HG03064 (cell line): Measurements from ENCODE around the gene LCE2A.
"Not testable (repeated sequence)": the region's sequence is repeated elsewhere in the genome, so short reads cannot be mapped to it uniquely, and the experiment has no call there.

Experiments
- ATAC-seq: cut with Tn5 transposase; IDR thresholded peaks from one replicate; pipeline ENCODE4 v1.9.1; 2021; ENCODE audit warnings: low read depth; ENCODE audit not compliant: unreplicated experiment

Gene LCE2A, protein sequence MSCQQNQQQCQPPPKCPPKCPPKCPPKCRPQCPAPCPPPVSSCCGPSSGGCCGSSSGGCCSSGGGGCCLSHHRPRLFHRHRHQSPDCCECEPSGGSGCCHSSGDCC

DNA sequence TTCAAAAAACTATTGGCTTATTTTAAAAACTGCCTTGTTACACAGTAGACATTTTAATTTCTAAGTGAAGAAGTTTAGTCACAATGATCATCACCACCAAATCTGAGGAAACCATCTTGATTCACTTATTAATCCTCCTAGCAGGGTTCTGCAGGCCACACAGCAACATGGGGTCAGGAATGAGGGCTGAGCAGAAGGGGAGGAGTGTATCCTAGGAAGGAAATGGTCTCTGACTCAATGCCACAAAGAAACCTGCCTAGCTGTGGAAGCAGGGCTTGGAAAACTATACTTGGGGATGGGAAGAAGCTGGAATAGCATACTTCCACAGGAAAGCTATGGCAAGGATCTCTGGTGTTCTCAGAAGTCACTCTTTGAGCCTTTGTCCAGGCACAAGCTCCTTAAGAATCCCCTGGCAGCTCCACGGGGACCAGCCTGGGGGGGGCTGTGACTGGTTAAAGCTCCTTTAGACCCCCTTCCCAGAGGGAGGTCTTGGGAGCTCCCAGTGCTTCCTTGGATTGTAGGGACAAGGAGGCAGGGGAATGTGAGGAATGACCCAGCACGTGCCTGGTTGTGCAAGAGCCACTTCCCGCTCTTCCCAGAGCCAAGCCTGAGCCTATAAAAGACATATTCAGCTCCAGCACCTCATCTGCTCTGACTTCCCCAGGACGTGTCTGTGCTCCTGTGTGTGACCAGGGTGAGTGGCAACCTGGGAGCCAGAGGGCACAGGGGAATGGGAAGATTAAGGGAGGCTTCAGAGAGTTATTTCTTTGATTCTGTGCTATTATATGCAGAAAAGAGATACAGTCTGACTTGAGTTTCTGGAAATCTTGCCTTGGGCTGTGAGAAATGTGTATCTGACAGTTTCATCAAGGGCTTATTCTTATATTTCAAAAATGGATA is at the start of gene LCE2A:
TSS of gene LCE2A (plus strand) at position 645 of the 900 bp plus-strand sequence. CDS start 557 bp downstream, outside the sequence.
- ATAC-seq, result no peak

GRCh38 chr1:152654110-152654509 is 44.0 kb upstream of the LCE2A start:
- no peak for ATAC-seq

DNA sequence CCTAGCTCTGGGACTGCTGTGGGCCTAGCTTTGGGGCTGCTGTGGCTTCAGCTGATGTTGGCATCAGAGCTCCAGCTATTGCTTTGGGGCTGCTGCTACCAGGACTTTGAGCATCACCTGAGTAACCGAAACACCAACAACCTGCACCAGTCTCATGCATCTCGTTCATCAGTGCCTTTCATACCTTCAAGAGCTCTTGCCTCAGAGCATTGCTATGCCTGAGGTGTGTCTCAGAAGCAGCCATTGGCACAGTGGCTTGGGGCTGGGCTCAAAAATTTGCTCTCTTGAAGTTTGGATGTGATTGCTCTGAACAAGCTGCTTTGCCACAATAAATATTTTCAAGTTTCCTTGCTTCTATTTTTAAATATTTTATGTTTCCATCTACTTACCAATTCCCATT is 41.7 kb upstream of the LCE2A start:
- ATAC-seq, result no peak

DNA sequence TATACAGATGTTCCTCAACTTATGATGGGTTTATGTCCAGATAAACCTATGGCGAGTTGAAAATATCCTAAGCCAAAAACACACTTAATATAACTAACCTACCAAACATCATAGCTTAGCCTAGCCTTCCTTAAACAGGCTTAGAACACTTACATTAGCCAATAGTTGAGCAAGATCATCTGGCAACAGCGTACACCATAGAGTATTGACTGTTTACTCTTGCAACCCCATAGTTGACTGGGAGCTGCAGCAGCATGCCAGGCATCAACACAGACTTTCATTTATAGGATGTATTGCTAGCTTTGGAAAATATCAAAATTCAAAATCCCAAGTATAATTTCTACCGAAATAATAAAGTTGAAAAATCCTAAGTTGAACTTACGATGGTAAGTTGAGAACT is 40.5 kb upstream of the LCE2A start:
- ATAC-seq, result no peak

- no peak for ATAC-seq
Measured at GRCh38 chr1:152658649-152659048, 39.5 kb upstream of the LCE2A start.

- no peak for ATAC-seq
Measured at GRCh38 chr1:152663098-152663497, 35.0 kb upstream of the LCE2A start, which contains the start of gene LCE2D. TSS of gene LCE2D (plus strand) at chr1:152663380. CDS start at chr1:152664106, 726 bp downstream.

GRCh38 chr1:152666171-152666570 is 32.0 kb upstream of the LCE2A start:
- ATAC-seq, result not testable (repeated sequence)

DNA sequence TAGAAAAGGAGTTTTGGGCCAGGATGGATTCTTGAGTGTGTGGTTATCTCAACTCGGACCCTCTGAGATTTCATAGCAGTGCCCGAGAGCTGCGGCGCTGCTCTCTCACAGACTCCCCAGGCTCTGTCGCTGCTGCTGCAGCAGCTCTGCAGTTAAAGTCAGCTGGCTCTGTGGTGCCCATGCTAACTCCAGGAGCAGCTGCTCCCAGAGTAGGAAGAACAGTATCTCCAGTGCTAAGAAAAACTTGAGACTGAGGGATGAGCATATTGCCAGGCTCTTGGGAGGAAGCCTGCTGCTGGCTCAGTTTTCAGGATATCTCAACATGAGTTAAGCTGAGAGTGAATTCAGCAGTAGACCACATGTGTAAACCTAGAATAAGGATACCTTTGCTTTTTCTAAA is 30.5 kb upstream of the LCE2A start:
- no peak for ATAC-seq

DNA sequence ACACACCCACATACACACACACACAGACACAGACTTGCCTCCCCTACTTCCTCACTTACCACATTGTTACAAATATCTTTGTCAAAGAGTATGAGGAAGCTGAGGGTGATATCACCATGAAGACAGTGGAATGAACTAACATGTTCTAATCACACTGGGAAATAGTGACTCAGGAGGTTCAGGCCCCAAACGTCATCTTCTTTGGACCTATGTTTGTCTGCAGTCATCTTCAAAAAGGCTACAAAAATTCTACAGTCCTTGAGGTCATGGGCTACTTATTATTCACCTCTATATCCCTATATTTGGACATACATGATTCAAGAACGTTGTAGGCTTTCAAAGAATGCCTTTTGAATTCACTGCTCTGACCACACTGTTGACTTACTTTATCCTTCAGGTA is 25.1 kb upstream of the LCE2A start:
- no peak for ATAC-seq

GRCh38 chr1:152674983-152675382 is 23.2 kb upstream of the LCE2A start, which contains the start of gene LCE2C:
TSS of gene LCE2C (plus strand) at chr1:152675279. CDS start at chr1:152676016, 737 bp downstream.
- ATAC-seq, result not testable (repeated sequence)

- no peak for ATAC-seq
Measured at GRCh38 chr1:152679459-152679858, 18.7 kb upstream of the LCE2A start.

DNA sequence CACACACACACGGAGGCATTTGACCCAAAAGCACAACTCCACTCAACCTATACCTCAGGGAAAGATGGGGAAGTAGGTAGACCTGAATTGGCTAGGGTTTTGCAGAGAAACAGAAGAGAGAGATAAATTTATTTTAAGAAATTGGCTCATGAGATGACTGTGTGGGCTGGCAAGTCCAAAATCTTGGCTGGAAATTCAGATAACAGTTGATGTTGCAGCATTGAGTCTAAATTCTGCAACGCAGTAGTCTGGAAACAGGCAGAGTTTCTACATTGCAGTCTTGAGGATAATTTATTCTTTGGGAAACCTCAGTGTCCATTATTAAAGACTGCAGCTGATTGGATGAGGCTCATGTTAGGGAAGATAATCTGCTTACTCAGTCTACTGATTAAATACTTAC is 16.5 kb upstream of the LCE2A start:
- ATAC-seq, result no peak

DNA sequence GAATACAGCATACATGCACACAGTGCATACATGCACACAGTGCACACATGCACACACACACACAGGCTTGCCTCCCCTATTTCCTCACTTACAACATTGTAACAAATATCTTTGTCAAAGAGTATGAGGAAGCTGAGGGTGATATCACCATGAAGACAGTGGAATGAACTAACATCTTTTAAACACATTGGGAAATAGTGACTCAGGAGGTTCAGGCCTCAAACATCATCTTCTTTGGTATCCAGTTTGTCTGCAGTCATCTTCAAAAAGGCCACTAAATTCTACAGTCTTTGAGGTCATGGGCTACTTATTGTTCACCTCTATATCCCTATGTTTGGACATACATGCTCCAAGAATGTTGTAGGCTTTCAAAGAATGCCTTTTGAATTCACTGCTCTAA is 14.3 kb upstream of the LCE2A start:
- ATAC-seq, result no peak

DNA sequence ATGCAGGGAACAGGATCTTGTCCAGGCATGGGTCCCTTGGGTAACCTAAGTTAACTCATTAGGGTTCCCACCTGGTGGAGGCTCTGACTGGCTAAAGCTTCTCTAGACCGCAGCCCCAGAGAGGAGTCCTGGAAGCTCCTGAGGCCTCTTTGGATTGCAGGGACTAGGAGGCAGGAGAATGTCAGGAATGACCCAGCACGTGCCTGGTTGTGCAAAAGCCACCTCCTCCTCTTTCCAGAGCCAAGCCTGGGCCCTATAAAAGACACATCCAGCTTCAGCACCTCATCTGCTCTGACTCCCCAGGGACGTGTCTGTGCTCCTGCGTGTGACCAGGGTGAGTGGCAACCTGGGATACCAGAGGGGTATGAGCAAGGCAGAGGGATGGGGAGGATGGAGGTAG is 12.3 kb upstream of the LCE2A start, which contains the start of gene LCE2B:
TSS of gene LCE2B (plus strand) at position 301 of the 400 bp plus-strand sequence. CDS start 721 bp downstream, outside the sequence.
- ATAC-seq, result not testable (repeated sequence)

DNA sequence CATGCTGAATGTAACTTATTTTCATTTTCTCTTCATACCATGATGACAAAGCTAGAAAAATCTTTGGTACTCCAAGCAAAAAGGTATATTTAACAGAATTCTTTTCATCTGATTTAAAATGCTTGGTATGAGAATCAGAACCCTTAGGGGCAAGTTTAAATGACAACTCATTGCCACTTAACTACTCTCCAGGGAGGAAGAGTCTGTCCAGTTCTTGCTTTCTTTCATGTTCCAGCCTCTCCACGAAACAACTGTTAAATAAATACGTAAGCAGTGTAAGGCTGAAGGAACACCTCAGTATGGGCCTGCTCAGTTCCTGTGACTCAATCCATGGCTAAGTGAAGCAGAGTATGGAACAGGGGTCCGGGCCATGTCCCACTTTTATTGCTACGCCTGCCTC is 1.6 kb downstream of the LCE2A start:
- no peak for ATAC-seq

GRCh38 chr1:152707860-152708259 is 9.7 kb downstream of the LCE2A start, which contains the start of gene LCE4A:
TSS of gene LCE4A (plus strand) at chr1:152708160. CDS start at chr1:152709076, 916 bp downstream.
- no peak for ATAC-seq

- no peak for ATAC-seq
Measured at GRCh38 chr1:152718238-152718637, 20.1 kb downstream of the LCE2A start.

DNA sequence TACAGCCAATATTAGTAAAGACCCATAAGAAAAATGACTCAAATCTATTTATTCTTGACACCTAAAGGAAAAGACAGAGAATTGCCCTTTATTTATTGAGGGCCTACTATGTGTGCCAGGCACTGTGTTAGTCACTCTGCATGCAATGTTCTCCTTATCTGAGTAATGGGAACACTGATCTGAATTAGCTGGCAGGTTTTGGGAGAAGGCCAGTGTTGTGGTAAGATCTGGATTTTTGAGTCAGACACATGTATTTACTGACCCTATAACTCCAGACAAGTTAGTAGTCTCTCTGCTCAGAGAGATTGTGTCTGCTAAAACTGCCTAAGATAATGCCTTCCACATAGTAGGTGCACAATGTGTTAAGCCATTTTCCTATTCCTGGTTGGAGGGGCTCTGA is 27.1 kb downstream of the LCE2A start:
- ATAC-seq, result no peak

DNA sequence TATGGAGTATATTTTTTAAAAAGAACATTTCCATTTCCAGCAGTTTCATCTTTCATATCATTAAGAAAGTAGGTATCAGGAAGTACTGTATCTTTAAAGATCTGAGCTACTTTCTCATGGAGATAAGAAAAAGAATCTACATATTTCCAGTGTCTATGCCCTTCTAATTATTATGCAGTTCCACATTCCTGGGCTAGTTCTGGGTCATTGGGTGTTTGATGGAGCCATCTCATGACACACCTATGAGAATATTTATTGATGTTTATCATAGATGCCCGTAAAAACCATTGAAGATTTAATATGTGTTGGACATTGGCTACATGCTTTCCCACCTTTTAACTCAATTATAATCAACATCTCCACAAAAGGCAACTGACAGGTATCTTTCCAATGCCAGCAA is 30.8 kb downstream of the LCE2A start:
- ATAC-seq, result no peak

DNA sequence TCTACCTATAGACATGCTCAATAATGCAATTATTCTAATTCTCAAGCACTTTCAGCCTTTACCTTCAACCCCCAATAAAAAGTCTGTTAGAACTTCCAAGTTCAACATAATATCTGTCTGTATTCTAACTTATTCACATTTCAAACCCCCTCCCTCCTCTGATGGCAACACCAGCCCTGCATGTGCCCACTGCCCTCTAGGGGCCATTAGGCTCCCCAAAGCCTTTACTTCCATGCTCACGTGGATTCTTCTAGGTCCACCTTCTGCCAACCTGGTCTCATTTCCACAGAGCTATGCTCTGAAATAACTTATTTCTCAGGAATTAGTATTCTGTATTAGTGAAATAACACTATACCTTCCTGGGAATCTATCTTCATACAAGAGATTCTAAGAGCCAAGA is 37.5 kb downstream of the LCE2A start:
- ATAC-seq, result no peak

GRCh38 chr1:152737997-152738396 is 39.9 kb downstream of the LCE2A start:
- ATAC-seq, result no peak

DNA sequence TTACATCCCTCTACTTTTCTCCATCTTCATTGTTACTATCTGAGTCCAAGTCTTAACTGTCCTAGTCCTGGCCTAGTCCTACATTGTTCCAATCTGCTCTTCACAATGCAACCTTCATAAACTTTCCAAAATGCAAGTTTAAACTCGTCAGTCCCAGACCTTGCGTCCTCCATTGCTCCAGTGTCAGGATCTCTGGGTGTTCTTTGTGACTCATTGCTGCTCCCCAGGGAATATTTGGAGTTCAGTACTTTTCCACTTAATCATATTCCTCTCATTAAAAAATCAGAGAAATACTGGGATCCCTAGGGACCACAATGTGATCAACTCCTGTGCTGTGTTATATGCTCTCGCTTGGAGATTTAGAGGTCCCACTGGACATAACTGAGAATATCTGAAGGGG is 41.7 kb downstream of the LCE2A start:
- no peak for ATAC-seq
